NCI-H2029 treated with DMSO at 0.1 percent for 48 hours (cell line): ENCODE data around the gene CD99L2.
"Not testable (repeated sequence)": the region's sequence is repeated elsewhere in the genome, so short reads cannot be mapped to it uniquely, and the experiment has no call there.

ENCODE experiments used
- DNase-seq: peaks from one replicate; lab custom pipeline; 2025; lab: John Stamatoyannopoulos, UW

CD99L2 gene

GRCh38 chrX:150896632-150897031 is 1.8 kb downstream of the CD99L2 start:
- no peak for DNase-seq

DNA sequence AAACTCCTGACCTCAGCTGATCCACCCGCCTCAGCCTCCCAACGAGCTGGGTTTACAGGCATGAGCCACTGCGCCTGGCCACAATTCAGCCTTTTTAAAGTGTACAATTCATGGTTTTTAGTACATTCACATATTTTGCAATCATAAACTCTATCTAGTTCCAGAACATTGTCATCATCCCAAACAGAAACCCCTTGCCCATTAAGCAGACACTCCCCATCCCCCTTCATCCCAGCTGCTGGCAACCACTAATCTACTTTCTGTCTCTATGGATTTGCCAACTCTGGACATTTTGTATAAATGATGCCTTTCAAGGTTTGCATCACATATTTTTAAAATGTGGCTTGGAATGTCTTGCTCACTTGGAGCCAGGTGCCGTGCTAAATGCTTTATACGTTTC is 4.5 kb downstream of the CD99L2 start:
- DNase-seq: no peak

GRCh38 chrX:150889131-150889530 is 9.3 kb downstream of the CD99L2 start:
- no peak for DNase-seq

GRCh38 chrX:150887906-150888465 is 10.5 kb downstream of the CD99L2 start:
- no peak for DNase-seq

- DNase-seq: not testable (repeated sequence)
These were observed 11.2 kb downstream of the CD99L2 start for GRCh38 chrX:150887268-150887667.

DNA sequence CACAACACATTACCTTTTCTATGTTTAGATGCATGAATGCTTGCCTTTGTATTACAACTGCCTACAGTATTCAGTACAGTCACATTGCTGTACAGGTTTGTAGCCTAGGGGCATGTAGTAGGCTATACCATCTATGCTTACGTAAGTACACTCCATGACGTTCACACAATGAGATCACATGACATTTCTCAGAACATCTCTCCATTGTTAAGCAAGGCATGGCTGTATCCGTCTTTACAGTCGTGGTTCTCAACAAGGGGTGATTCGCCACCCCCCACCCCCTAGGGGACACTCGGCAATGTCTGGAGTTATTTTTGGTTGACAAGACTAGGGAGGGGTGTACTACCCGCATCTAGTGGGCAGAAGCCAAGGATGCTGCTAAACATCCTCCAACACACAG is 12.1 kb downstream of the CD99L2 start:
- DNase-seq: no peak

DNA sequence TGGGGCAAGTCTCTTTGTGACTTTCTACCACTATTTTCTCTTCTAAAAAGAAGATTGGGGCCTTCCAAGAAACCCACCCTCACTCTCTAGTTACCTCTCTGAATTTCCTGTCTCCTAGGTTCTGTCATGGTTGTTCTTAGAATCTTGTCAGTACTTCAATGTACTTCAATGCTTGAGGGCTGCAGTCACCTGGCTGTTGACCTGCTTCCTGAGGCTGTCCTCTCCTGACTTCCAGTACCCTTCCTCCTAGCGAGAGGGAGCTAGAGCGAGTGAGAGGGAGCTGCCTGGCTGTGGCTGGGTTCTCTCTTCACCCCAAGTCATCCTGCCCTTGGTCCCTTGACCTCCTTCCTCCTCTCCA is 17.7 kb downstream of the CD99L2 start:
- DNase-seq: no peak

DNA sequence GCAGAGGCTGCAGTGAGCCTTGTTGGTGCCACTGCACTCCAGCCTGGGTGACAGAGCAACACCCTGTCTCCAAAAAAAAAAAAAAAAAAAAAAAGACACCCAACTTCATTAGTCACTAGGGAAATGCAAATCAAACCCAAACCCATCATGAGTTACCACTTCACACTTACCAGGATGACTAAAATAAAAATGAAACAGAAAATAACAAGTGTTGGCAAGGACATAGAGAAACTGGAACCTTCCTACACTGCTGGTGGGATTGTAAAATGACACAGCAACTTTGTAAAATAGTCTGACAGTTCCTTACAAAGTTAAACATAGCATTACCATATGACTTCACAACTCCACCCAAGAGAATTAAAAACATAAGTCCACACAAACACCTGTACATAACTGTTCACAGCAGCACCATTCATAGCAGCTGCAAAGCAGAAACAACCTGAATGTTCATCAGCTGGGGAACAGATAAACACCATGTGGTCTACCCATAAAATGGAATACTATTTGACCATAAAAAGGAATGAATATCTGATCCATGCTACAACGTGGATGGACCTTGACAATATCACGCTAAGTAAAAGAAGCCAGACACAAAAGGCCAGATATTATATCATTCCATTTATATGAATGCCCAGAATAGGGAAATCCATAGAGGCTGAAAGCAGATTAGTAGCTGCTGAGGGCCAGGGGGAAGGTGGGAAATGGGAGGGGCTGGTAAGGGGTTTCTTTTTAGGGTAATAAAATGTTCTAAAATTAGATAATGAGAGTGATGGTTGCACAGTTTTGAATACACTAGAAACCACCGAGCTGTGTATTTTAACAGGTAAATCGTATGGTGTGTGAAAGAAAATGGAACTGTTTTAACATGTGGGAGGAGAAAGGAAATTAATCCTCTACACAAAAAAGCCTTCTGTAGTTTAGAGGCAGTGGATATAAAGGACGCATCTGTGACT is 18.3 kb downstream of the CD99L2 start:
- no peak for DNase-seq

DNA sequence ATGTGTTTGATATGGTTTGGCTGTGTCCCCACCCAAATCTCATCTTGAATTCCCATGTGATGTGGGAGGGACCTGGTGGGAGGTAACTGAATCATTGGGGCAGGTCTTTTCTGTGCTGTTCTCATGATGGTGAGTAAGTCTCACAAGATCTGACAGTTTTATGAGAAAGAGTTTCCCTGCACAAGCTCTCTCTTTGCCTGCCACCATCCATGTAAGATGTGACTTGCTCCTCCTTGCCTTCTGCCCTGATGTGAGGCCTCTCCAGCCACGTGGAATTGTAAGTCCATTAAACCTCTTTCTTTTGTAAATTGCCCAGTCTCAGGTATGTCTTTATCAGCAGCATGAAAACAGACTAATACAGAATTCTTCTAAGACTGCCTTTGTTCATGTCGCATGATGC is 22.8 kb downstream of the CD99L2 start:
- not testable (repeated sequence) for DNase-seq

DNA sequence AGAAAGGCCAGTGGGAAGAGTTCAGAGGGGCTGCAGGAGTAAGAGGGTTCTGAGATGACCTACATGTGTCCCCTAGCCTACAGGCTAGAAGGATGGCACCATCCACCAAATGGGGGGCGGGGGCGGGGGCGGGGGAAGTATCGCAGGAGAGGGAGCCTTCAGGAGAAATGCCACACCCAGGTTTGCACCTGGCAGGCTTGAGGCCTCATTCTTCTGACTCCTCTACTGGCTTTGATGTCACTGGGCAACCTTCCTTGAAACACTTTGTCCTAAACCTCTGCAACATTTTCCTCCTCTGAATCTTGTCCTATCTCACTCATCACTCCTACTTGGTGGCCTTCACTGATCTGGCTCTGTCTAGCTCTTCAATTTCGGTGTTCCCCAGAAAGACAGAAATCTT is 24.0 kb downstream of the CD99L2 start:
- DNase-seq: no peak

DNA sequence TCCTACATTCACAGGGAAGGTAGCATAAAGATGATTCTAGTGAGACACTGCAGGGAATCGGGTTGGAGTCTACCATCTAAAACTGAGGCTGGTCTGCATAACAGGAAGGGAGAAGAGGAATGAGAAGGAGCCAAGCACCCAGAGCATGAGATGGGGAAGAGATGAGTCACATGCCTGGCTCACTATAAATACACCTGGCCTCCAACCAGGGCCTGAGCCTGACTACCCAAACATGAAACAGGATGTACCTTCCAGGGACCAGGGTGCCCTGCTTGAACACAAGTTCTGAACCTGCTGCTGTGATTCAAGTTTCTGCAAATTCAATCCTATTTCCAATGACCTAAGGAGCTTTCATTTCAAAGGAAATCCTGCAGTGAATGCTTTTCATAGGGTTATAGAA is 24.9 kb downstream of the CD99L2 start:
- peak; percentile 58 for DNase-seq

GRCh38 chrX:150872773-150873336 is 25.6 kb downstream of the CD99L2 start:
- DNase-seq: no peak

GRCh38 chrX:150871341-150871811 is 27.1 kb downstream of the CD99L2 start:
- DNase-seq: no peak

DNA sequence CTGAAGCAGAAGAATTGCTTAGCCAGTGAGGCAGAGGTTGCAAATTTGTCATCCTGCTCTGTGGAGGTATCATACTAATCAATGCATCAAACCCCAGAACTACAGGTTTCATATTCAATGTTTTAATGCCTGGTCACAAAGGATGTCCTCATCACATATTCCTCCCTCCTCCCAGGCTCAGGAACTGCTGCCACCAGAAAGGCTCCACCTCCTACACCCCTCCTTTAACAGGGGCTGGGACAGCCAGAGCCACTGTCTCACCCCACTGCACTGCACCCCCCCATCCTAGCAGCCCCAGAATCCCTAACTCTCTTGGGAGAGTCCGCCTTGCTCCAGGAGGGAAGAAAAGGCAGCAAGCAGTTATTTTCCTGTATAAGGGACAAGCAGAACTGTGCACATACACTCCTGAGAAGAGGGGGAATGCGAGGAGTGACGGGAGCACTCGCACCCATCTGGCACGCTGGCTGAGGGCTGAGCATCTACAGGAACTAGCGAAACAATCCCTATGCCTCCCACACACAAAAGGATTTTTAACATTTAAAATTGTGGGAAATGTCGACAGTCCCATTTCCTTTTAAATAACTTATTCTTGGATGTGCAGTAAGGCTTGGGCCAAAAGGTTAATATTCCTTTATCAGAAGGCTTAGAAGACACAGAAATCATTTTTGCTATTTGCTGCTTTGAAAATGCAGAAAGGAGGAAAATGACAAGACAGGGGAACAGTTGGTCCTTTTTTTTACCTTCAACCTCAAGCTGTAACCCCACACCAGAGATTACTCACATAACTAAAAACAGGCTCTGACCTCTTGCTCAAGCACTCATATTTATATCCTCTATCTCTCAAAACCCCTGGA is 27.8 kb downstream of the CD99L2 start:
- DNase-seq: no peak

DNA sequence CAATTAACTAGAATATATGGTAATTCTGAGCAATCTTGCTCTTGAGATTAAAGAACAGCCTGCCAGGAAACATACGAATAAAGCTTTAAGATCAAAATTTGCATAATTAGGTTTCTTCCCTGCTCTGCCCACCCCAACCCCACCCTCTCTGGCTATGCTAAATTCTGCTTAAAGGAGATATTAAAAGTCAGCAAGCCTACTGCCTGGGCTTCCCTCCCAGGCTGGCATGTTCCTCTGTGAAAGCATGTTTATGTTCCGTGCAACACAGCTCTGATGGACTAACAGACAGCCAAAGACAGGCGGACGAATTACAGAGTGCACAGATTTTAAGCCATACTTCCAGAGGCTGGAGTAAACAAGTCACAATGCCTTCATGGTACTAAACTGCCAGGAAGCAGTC is 28.4 kb downstream of the CD99L2 start:
- DNase-seq: no peak

DNA sequence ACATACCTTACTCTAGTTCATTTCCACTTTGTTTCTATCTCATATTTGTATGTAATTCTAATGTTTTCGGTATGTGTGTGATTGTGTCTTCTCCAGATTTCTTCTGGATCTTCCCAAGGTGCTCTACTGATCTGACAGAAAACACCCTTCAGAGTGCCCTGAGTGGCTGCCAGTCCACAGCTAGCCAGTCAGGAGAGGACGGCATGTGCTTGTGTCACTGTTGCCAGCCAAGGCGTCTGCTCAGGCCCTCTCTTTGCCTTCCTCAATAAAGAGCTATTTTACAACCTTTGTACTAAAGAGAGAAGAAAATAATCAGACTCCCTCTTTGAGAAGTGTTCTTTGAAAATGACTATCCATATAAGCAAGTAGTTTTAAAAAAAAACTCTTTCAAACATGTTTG is 29.0 kb downstream of the CD99L2 start:
- DNase-seq: no peak

- no peak for DNase-seq
These were observed 29.8 kb downstream of the CD99L2 start for GRCh38 chrX:150868625-150869024.

DNA sequence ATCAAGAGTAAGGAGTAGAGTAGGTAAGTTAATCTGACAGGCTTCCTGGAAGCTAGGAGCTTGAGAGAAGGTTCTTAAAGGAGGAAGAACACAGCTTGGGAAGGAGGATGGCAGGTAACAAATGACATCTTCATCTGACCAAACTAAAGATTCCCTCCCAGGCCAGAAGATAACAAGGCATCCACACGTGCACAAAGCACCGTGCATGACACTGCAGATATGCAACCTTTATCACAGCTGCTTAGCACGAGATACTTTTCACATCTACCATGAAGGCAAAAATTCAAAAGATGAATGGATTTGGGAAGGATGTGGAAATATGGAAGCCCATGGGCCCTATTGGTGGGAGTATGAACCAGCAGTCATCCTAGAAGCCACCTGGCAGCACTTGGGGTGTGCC is 34.3 kb downstream of the CD99L2 start:
- DNase-seq: no peak

- no peak for DNase-seq
These were observed 35.3 kb downstream of the CD99L2 start for GRCh38 chrX:150863191-150863590.

DNA sequence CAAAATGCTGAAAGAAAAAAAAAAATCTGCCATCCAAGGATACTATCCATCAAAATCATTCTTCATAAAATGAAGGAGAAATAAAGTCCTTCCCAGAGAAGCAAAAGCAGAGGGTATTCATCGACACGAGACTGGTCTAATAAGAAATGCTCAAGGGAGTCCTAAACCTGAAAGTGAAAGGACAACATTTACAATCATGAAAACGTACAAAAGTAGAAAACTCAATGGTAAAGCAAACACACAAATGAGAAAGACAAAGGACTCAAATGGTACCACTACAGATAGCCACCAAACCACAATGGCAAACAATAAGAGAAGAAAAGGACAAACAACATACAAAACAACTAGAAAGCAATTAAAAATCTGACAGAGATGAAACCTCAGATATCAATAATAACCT is 41.0 kb downstream of the CD99L2 start:
- peak; percentile 37 for DNase-seq

- DNase-seq: no peak
These were observed 41.7 kb downstream of the CD99L2 start for GRCh38 chrX:150856785-150857184.

- DNase-seq: no peak
These were observed 42.4 kb downstream of the CD99L2 start for GRCh38 chrX:150856101-150856500.
